IMR-90 (cell line): Measurements from ENCODE around the gene TMEM43.

Source experiments
- BHLHE40 ChIP-seq: fragments of 150-350 bp; IDR thresholded peaks from 2 replicates; pipeline ENCODE4 v1.6.1; 2016; ENCODE audit warnings: mild to moderate bottlenecking, low read depth, low read length
- CEBPB ChIP-seq: IDR thresholded peaks from 2 replicates; pipeline ENCODE4 v1.6.1; 2012; ENCODE audit warnings: low read depth, low read length, improper control_type of control experiment
- CHD1 ChIP-seq: IDR thresholded peaks from 2 replicates; pipeline ENCODE4 v1.6.1; 2012; ENCODE audit warnings: low read depth, low read length, improper control_type of control experiment
- CTCF ChIP-seq: conservative IDR thresholded peaks from 2 replicates; pipeline ENCODE4 v1.5.1; 2012; ENCODE audit warnings: mild to moderate bottlenecking, low read depth, low read length, improper control_type of control experiment
- MAFK ChIP-seq: IDR thresholded peaks from 2 replicates; pipeline ENCODE4 v1.6.1; 2012; ENCODE audit warnings: low read depth, low read length, improper control_type of control experiment
- POLR2A ChIP-seq: IDR thresholded peaks from 2 replicates; pipeline ENCODE4 v1.6.1; 2012; ENCODE audit warnings: mild to moderate bottlenecking, low read depth, low read length

GRCh38 chr3:14141144-14141543, 16.3 kb downstream of the TMEM43 start:
- TF ChIP-seq CTCF, result no peak
- TF ChIP-seq MAFK, result no peak
- TF ChIP-seq CEBPB, result no peak
- no peak for TF ChIP-seq BHLHE40
- TF ChIP-seq POLR2A, result no peak
- TF ChIP-seq CHD1, result no peak
